GM10266 (cell line): ENCODE measurements around the gene CRISP2.

ENCODE experiments used
- DNase-seq: peaks from one replicate; pipeline ENCODE4 v3.0.0; 2012; ENCODE audit errors: extremely low spot score
- CTCF ChIP-seq: IDR thresholded peaks from 2 replicates; pipeline ENCODE4 v1.5.1; 2012; ENCODE audit warnings: mild to moderate bottlenecking, low read depth; ENCODE audit not compliant: control insufficient read depth, insufficient read depth; ENCODE audit errors: missing control alignments

CRISP2 gene

GRCh38 chr6:49653942-49654341, 59.4 kb downstream of the CRISP2 start:
- no peak for DNase-seq
- no peak for TF ChIP-seq CTCF

GRCh38 chr6:49653438-49653837, 59.9 kb downstream of the CRISP2 start:
- no peak for TF ChIP-seq CTCF
- DNase-seq, result no peak

GRCh38 chr6:49651239-49651638, 62.1 kb downstream of the CRISP2 start:
- no peak for TF ChIP-seq CTCF

GRCh38 chr6:49649988-49650387, 63.4 kb downstream of the CRISP2 start:
- DNase-seq, result no peak
- no peak for TF ChIP-seq CTCF

More at GRCh38 chr6:49651239-49651638, 62.1 kb downstream of the CRISP2 start:
- no peak for DNase-seq

- DNase-seq, result no peak
- no peak for TF ChIP-seq CTCF
These were observed 65.3 kb downstream of the CRISP2 start for GRCh38 chr6:49648036-49648435.

GRCh38 chr6:49647476-49647875, 65.9 kb downstream of the CRISP2 start:
- no peak for TF ChIP-seq CTCF
- DNase-seq, result no peak

- TF ChIP-seq CTCF, result no peak
- no peak for DNase-seq
These were observed 66.4 kb downstream of the CRISP2 start for GRCh38 chr6:49646942-49647341.
